Measurements from ENCODE around the gene LBP.
"Not testable (repeated sequence)": the region's sequence is repeated elsewhere in the genome, so short reads cannot be mapped to it uniquely, and the experiment has no call there.

LBP gene

GRCh38 chr20:38402816-38403215, 56.5 kb downstream of the LBP start:
- no peak for DNase-seq

GRCh38 chr20:38404016-38404415, 57.7 kb downstream of the LBP start:
- DNase-seq, result no peak

GRCh38 chr20:38405132-38405531, 58.9 kb downstream of the LBP start:
- no peak for DNase-seq

- no peak for DNase-seq
Observed at GRCh38 chr20:38406476-38406875, 60.2 kb downstream of the LBP start.

GRCh38 chr20:38407321-38407720, 61.0 kb downstream of the LBP start:
- no peak for DNase-seq

- not testable (repeated sequence) for DNase-seq
Observed at GRCh38 chr20:38407822-38408221, 61.5 kb downstream of the LBP start.

- DNase-seq, result no peak
Observed at GRCh38 chr20:38412877-38413577, 66.7 kb downstream of the LBP start.

- no peak for DNase-seq
Observed at GRCh38 chr20:38414769-38415450, 68.6 kb downstream of the LBP start.

- no peak for DNase-seq
Observed at GRCh38 chr20:38418509-38419204, 72.4 kb downstream of the LBP start.

GRCh38 chr20:38420388-38421085, 74.3 kb downstream of the LBP start:
- no peak for DNase-seq

GRCh38 chr20:38421915-38422314, 75.6 kb downstream of the LBP start:
- DNase-seq, result no peak

GRCh38 chr20:38423541-38423940, 77.3 kb downstream of the LBP start:
- DNase-seq, result no peak

- no peak for DNase-seq
Observed at GRCh38 chr20:38424401-38424800, 78.1 kb downstream of the LBP start.

GRCh38 chr20:38426006-38426897, 80.0 kb downstream of the LBP start:
- DNase-seq, result no peak

Data from activated effector memory CD4-positive, alpha-beta T cell treated with Interleukin-2 at 50 U/mL for 16 hours (primary cell).